Thymus (tissue), 11 donors: ENCODE data around the gene TTC22. TPM values are rescaled to one million over a fixed set of nuclear protein-coding genes. Genes with fewer than 3 reads are reported as not detected.

Source experiments
- DNase-seq, 9 donors: peaks; one replicate each; pipeline ENCODE4 v3.0.0-alpha.2; 2013; ENCODE audit warnings: low spot score in 9 of 9, low read depth in 6 of 9, missing footprints in 1 of 9
- H3K27ac ChIP-seq, 2 donors: one replicate each; pipeline ENCODE4 v1.5.1; 2013; ENCODE audit warnings: control low read depth in 1 of 2, low read depth in 1 of 2, low read length in 1 of 2, mild to moderate bottlenecking in 1 of 2, moderate library complexity in 1 of 2
- H3K27me3 ChIP-seq, 2 donors: one replicate each; pipeline ENCODE4 v1.5.1; 2013; ENCODE audit warnings: low read length in 1 of 2; ENCODE audit not compliant: control insufficient read depth in 2 of 2, insufficient read depth in 1 of 2
- H3K36me3 ChIP-seq, 2 donors: one replicate each; pipeline ENCODE4 v1.5.1; 2013; ENCODE audit warnings: low read length in 1 of 2, mild to moderate bottlenecking in 1 of 2, moderate library complexity in 1 of 2; ENCODE audit not compliant: control insufficient read depth in 2 of 2, insufficient read depth in 2 of 2
- H3K4me1 ChIP-seq, 2 donors: one replicate each; pipeline ENCODE4 v1.5.1; 2013; ENCODE audit warnings: low read length in 2 of 2; ENCODE audit not compliant: control insufficient read depth in 2 of 2, insufficient read depth in 2 of 2
- H3K4me3 ChIP-seq, 2 donors: one replicate each; pipeline ENCODE4 v1.5.1; 2013; ENCODE audit warnings: low read length in 2 of 2, control low read depth in 1 of 2, mild to moderate bottlenecking in 1 of 2
- H3K9me3 ChIP-seq, 2 donors: one replicate each; pipeline ENCODE4 v1.5.1; 2013; ENCODE audit warnings: low read length in 1 of 2, mild to moderate bottlenecking in 1 of 2; ENCODE audit not compliant: control insufficient read depth in 2 of 2, insufficient read depth in 1 of 2
- WGBS: extraction: QIAGEN DNeasy Blood & Tissue Kit; methylation state at CpG from one replicate; pipeline ENCODE4 v1.1.7; 2013; 5-methylcytosine and 5-hydroxymethylcytosine counted together
- polyA plus RNA-seq: library from polyadenylated mRNA; stranded (reverse); fragments of 200-250 nt; gene quantifications from one replicate; pipeline ENCODE4 v1.2.3, GENCODE V29; 2013
- total RNA-seq: library from RNA; stranded (reverse); fragments of 120-200 nt; gene quantifications from one replicate; pipeline ENCODE4 v1.2.4, GENCODE V29; 2013
- donor health status: healthy.

The TTC22 gene
- total and polyA plus RNA-seq, 2 donors = 3.0 to 4.4 TPM

DNA sequence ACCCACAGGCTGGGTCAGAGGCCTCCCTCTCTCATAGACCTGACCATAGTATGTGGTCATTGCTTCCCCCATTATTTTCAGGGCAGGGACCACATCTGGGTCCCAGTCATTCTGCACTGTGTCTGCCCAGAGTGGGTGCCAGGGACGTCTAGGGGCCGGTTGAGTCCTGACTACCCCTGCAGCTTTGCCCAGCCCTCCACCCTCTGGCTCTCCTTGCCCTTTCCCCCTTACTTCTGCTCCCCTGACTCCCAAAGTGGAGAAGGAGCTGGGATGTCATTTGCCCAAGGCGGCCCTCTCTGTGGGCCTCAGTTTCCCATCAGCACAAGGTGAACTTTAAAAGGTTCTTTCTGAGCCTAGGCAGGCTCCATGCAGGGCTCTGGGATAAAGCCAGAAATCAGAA is 4.3 kb upstream of the TTC22 start:
- 97% methylated on average over 3 of the region's 3 CpGs for WGBS
- Histone ChIP-seq H3K36me3 (no peaks in the 10 kb centered on the region), H3K4me1 (peaks cover 0 to 9% of the 10 kb centered on the region in 2 donors), H3K9me3 (no peaks in the 10 kb centered on the region), H3K4me3 (no peak overlapping the region), H3K27ac (no peak overlapping the region), H3K27me3 (peaks cover 3 to 21% of the 10 kb centered on the region in 2 donors)
- no peak for DNase-seq

DNA sequence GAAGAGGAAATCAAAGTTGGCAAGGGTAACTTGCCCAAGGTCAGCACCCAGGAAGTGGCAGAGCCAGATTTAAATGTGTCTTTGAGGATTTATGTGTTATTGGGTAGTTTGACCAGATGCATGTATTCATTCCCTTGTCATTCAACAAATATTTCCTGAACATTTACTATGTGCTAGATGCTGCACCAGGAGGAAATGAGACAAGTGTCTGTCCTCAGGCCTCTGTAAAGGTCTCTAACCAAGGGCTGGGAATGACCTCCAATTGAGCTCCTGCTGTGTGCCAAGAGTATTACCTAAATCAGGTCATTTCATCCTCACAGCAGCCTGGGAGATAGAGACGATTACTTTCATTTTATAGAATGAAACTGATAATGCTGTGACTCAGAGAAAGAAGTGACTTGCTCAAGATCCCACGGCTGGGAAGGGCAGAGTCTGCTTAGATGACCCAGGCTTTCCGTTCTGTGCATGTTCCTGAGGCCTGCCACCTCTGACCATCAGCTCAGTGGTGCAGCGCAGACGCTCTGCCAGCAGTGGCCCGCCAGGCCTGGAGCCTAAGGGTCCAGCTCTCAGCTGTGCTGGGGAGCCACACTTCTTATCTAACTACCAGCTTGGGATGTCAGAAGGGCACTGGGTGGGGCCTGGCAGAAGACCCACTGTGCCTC is 3.5 kb upstream of the TTC22 start:
- H3K36me3 ChIP-seq = no peaks in the 10 kb centered on the region
- peaks cover 3 to 30% of the 10 kb centered on the region in 2 donors for H3K27me3 ChIP-seq
- H3K9me3 ChIP-seq = no peaks in the 10 kb centered on the region
- 99% methylated on average over 6 of the region's 6 CpGs for WGBS
- DNase-seq = no peak
- no peak overlapping the region for H3K4me3 ChIP-seq
- no peak overlapping the region for H3K27ac ChIP-seq
- peaks cover 0 to 9% of the 10 kb centered on the region in 2 donors for H3K4me1 ChIP-seq

DNA sequence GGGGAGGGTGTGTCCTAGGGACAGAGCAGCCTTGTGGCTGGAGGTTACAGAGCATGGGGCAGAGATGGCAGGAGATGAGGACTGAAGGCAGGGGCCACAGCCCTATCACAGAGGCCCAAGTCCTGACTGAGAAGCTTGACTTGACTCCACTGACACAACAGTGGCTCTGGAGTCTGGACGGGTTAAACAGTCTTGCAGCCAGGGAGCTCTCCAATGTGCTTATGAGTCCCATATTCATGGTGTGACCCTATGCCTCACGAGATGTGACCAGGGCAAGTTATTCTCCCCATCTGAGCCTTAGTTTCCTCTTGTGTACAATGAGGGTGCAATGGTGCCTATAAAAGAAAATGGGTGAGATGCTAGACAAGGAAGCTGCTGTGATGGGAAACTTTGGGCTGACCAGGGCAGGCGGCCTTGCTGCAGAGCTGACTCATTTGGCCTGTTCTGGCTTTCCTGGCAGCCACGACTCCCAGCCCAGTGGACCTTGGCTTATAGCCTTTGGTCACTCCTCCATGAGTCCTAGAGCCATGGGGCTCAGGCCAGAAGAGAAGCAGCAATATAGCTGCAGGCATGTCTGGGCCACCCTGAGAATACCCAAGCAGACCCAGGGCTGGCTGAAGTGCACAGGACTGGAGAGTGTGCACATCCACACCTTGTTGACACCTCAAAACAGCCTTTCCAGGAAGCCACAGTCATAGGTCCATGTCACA is 2.8 kb upstream of the TTC22 start:
- no peak for DNase-seq
- Histone ChIP-seq H3K9me3 (no peaks in the 10 kb centered on the region), H3K27ac (no peak overlapping the region), H3K27me3 (peaks cover 3 to 37% of the 10 kb centered on the region in 2 donors), H3K36me3 (no peaks in the 10 kb centered on the region), H3K4me3 (no peak overlapping the region), H3K4me1 (peaks cover 0 to 9% of the 10 kb centered on the region in 2 donors)
- WGBS = 90% methylated on average over 4 of the region's 4 CpGs

DNA sequence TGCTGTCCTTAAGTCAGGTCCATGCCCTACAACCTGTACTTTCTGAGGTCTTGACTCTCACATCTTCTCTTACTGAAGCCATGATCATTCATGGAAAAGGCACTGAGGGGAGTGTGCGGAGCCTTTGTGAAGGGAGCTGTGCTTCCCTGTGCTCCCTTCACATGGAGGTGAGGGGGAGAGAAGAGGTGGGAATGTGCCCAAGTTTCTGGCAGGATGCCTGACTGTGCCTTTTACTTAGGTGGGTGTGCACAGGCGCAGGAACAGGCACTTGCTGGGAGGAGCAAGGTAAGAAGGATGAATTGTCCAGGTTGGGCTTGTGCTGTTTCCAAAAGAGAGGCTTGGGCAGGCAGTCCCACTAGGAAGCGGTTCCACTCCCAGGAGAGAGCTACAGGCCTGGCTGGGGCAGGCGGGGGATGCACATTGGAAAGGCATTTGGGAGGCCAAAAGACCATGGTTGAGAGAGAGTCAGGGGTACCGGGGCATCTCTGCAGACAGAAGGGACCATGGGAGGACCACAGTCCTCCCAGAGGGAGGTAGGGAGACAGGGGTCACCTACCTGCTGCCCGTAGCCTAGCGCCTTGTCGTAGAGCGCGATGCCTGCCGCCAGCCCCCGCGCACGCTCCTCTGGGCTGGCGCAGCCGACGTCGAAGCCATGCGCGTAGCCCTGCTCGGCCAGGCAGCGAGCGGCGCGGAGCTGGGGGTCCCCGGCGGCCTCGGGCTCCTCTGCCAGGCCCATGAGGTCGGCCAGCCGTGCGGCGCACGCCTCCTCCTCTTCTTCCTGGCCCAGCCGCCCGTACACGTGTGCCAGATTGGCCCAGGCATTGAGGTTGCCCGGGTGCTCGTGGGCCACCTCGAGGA is 853 bp downstream of the TTC22 start:
- no peak for DNase-seq
- WGBS = 55% methylated on average over 39 of the region's 39 CpGs
- Histone ChIP-seq H3K9me3 (no peaks in the 10 kb centered on the region), H3K4me1 (peaks cover 0 to 9% of the 10 kb centered on the region in 2 donors), H3K27ac (peak overlapping the region in 1 of 2 donors; percentile 73), H3K36me3 (no peaks in the 10 kb centered on the region), H3K4me3 (peak overlapping the region; percentile 46 to 70), H3K27me3 (peaks cover 3 to 46% of the 10 kb centered on the region in 2 donors)

DNA sequence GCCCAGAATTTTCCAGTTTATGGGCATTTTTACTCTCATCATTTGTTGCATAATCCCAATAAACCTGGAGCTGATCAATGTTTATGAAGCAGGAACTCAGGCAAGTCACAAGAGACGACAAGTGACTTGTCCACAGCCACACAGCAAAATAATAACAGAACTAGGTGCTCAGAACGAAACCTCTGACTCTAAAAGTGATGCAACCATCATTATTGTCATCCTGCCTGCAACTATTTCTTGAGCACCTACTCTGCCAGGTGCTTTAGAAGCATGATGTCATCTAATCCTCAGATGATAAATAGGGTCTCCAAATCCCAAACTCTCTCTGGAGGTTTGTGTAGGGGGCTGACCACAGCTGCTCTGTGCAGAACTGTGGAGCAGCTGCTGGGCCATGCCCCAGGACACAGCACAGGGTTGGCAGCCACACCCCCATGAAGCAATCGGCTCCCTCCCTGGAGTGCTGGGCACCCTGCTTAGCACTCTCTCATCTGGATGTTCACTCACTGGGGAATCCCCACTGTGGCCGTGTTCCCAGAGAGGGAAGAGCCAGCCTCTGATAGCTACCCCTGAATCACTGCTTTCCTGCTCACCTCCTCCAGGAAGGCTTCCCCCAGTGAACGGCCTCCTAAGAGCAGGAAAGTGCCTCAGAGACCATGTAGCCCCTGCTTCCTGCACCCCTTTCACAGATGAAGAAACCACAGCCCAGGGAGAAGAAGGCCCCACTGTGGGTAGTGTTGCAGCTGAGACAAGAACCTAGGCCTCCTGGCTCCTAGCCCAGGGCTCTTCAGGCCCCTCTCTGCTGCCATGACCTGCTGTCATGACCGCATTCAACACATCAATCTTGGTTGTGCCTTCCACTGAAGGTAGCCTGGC is 2.1 kb downstream of the TTC22 start:
- Histone ChIP-seq H3K9me3 (no peaks in the 10 kb centered on the region), H3K4me1 (peaks cover 0 to 9% of the 10 kb centered on the region in 2 donors), H3K27ac (peak overlapping the region in 1 of 2 donors; percentile 33), H3K27me3 (peaks cover 3 to 44% of the 10 kb centered on the region in 2 donors), H3K4me3 (no peak overlapping the region), H3K36me3 (no peaks in the 10 kb centered on the region)
- DNase-seq = no peak
- 84% methylated on average over 6 of the region's 6 CpGs for WGBS

DNA sequence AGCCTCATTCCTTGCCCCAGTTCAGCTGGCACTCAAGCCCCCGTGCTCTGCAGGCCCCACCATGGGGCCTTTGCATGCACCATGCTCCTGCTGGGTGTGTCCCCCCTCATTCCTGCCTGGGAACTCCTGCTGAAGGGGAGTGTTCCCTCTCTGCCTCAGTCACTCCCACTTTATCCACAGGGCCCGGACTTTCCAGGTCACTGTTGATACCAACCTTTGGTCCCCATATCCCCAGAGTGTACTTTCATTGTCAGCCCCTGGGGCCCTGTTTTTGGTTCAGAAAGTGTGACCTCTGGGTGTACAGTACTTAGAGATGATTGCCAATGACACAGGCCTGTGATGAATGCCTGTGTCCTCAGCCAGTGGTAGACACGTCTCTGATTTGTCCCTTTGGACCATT is 2.9 kb downstream of the TTC22 start:
- 94% methylated on average over 3 of the region's 3 CpGs for WGBS
- DNase-seq = no peak

DNA sequence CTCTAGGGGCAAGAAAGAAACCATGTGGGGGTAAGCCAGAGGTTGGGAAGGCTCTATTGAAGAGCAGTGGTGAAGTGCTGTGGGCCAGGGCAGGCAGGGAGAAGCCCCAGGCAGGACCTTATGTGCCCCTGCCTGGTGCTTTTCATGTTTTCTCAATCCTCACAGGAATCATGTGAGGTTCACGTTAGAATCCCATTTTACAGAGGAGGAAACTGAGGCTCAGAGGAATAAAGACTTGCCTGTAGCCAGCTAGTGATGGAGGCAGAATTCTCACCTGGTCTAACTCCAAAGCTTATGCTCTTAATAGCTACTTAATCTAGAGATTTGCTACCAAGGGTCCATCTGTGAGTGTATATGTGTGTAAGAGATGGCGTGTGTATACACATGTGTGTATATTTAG is 4.2 kb downstream of the TTC22 start:
- H3K4me1 ChIP-seq = peaks cover 0 to 9% of the 10 kb centered on the region in 2 donors
- peaks cover 3 to 39% of the 10 kb centered on the region in 2 donors for H3K27me3 ChIP-seq
- no peak overlapping the region for H3K4me3 ChIP-seq

More for the DNA sequence above, 2.9 kb downstream of the TTC22 start:
- no peaks in the 10 kb centered on the region for H3K9me3 ChIP-seq
- peaks cover 3 to 41% of the 10 kb centered on the region in 2 donors for H3K27me3 ChIP-seq
- H3K36me3 ChIP-seq = no peaks in the 10 kb centered on the region
- H3K4me1 ChIP-seq = peaks cover 0 to 9% of the 10 kb centered on the region in 2 donors
- H3K27ac ChIP-seq = no peak overlapping the region
- H3K4me3 ChIP-seq = no peak overlapping the region

DNA sequence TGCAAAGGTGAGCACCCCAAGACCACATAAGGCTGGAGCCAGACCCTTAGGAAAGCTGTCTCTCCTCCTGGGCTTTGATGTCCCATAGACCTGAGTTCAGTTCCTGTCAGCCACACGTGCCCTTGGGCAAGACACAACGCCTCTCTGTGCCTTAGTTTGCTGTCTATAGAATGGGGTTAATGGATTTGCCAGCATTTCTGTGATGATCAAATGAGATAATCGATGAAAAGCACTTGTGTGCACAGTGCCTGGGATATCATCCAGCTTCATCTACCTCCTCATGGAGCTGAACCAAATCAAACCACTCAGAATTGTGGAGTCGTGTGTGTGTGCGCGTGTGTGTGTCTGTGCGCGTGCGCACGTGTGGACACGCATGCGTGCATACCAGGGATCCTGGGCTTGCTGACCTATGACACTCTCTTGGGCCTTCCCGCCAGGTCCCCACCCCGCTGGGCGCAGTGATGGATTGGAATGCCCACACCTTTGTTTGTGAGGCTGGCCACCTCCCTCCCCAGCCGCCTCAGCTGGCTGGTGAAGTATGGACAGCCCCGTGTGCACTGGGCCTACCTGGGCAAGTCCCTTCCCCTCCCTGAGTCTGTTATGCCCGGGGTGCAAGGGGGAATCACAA is 5.2 kb downstream of the TTC22 start:
- no peak overlapping the region for H3K27ac ChIP-seq
- H3K9me3 ChIP-seq = peaks cover 2 to 6% of the 10 kb centered on the region in 2 donors
- H3K27me3 ChIP-seq = peaks cover 3 to 31% of the 10 kb centered on the region in 2 donors
- H3K36me3 ChIP-seq = no peaks in the 10 kb centered on the region
- peaks cover 0 to 1% of the 10 kb centered on the region in 2 donors for H3K4me1 ChIP-seq
- no peak for DNase-seq
- 95% methylated on average over 18 of the region's 18 CpGs for WGBS
- H3K4me3 ChIP-seq = no peak overlapping the region

More for the DNA sequence above, 4.2 kb downstream of the TTC22 start:
- no peak overlapping the region for H3K27ac ChIP-seq
- H3K36me3 ChIP-seq = no peaks in the 10 kb centered on the region
- no peak for DNase-seq
- 96% methylated on average over 2 of the region's 2 CpGs for WGBS
- peaks cover 2 to 6% of the 10 kb centered on the region in 2 donors for H3K9me3 ChIP-seq
